C4-2B (cell line): ENCODE data around the gene SOX6.

Experiments
- CTCF ChIP-seq: fragments of 450-650 bp; conservative IDR thresholded peaks from 2 replicates; pipeline ENCODE4 v1.5.1; 2017; ENCODE audit warnings: mild to moderate bottlenecking
- ZFX ChIP-seq: fragments of 450-650 bp; IDR thresholded peaks from 2 replicates; pipeline ENCODE4 v1.6.1; 2017

GRCh38 chr11:16169541-16169940, 186.8 kb downstream of the SOX6 start:
- TF ChIP-seq CTCF (no peak), ZFX (no peak)
